Endothelial cell of umbilical vein (primary cell): ENCODE measurements around the gene BRPF1. TPM values are rescaled to one million over a fixed set of nuclear protein-coding genes. Genes with fewer than 3 reads are reported as not detected.

Source experiments
- BruUV-seq: library from RNA; stranded (reverse); fragments of 400-500 nt; replicated peaks from 2 replicates; lab custom pipeline; 2021; lab: Mats Ljungman, UMichigan
- CTCF ChIA-PET: fragments of 300-600, 350-600 bp; sonication (Branson Sonifier 250); formaldehyde crosslinking; loops from one replicate; lab custom pipeline; 2021; ENCODE audit warnings: antibody characterized with exemption, inconsistent platforms; lab: Charles Lee
- POLR2A ChIA-PET: fragments of 300-600, 350-600 bp; sonication (Branson Sonifier 250); formaldehyde crosslinking; loops from one replicate; lab custom pipeline; 2021; ENCODE audit warnings: antibody characterized with exemption, inconsistent platforms; lab: Charles Lee
- DNase-seq: peaks from one replicate; pipeline ENCODE4 v3.0.0-alpha.2; 2011; ENCODE audit warnings: low read depth, low spot score
- FAIRE-seq: peaks from 2 replicates; lab custom pipeline; 2011; peaks lifted over from hg19 to GRCh38; lab: Jason Lieb, UNC
- H2AFZ ChIP-seq: 2 replicates; pipeline ENCODE4 v1.6.0; 2012; ENCODE audit warnings: low read depth, low read length, control low read depth, inconsistent platforms
- H3K27ac ChIP-seq: 2 replicates; pipeline ENCODE4 v1.5.1; 2011; ENCODE audit warnings: low read depth, mild to moderate bottlenecking, control low read depth, low read length, moderate library complexity; ENCODE audit not compliant: insufficient read depth
- H3K27me3 ChIP-seq, 2 experiments: 2 replicates each; pipeline versions ENCODE4 v1.6.0 to v1.6.1; 2011; ENCODE audit warnings: low read length in 2 of 2, mixed read lengths in 1 of 2; ENCODE audit not compliant: control insufficient read depth in 2 of 2, insufficient read depth in 2 of 2
- H3K36me3 ChIP-seq, 2 experiments: 2 replicates in 1 of 2; 3 replicates in 1 of 2; pipeline ENCODE4 v1.5.1; 2011; ENCODE audit warnings: low read length in 2 of 2, mild to moderate bottlenecking in 1 of 2, moderate library complexity in 1 of 2; ENCODE audit not compliant: control insufficient read depth in 2 of 2, insufficient read depth in 2 of 2; ENCODE audit errors: extremely low read depth in 1 of 2
- H3K4me1 ChIP-seq: 3 replicates; pipeline ENCODE4 v1.5.1; 2011; ENCODE audit warnings: mild to moderate bottlenecking, low read length; ENCODE audit not compliant: control insufficient read depth, insufficient read depth; ENCODE audit errors: extremely low read depth
- H3K4me2 ChIP-seq: 2 replicates; pipeline ENCODE4 v1.6.1; 2011; ENCODE audit warnings: low read length, control low read depth, mixed read lengths; ENCODE audit not compliant: insufficient read depth
- H3K4me3 ChIP-seq, 3 experiments: fragments of 200-600 bp in 1 of 3; sonication (generic), shearing (Covaris generic) in 1 of 3; replicated peaks in 1 of 3; 2 replicates each; pipeline ENCODE4 v1.5.1; 2011 to 2016; ENCODE audit warnings: control low read depth in 3 of 3, low read length in 3 of 3, mild to moderate bottlenecking in 2 of 3, inconsistent platforms in 1 of 3, low read depth in 1 of 3, moderate library complexity in 1 of 3; ENCODE audit not compliant: insufficient read depth in 1 of 3
- H3K79me2 ChIP-seq: 2 replicates; pipeline ENCODE4 v1.6.0; 2012; ENCODE audit warnings: low read length, inconsistent platforms; ENCODE audit not compliant: control insufficient read depth, insufficient read depth
- H3K9ac ChIP-seq: replicated peaks from 2 replicates; pipeline ENCODE3; 2011; ENCODE audit warnings: low read length, control low read depth; ENCODE audit not compliant: insufficient read depth; ENCODE audit errors: extremely low read depth
- H3K9me1 ChIP-seq: replicated peaks from 3 replicates; pipeline ENCODE4 v1.6.0; 2011; ENCODE audit warnings: mild to moderate bottlenecking, low read length; ENCODE audit not compliant: control insufficient read depth, insufficient read depth; ENCODE audit errors: extremely low read depth
- H3K9me3 ChIP-seq: replicated peaks from 2 replicates; pipeline ENCODE4 v1.5.1; 2012; ENCODE audit warnings: low read length, inconsistent platforms; ENCODE audit not compliant: control insufficient read depth, insufficient read depth
- H4K20me1 ChIP-seq: replicated peaks from 2 replicates; pipeline ENCODE3; 2011; ENCODE audit warnings: mild to moderate bottlenecking, low read length; ENCODE audit not compliant: control insufficient read depth, insufficient read depth; ENCODE audit errors: extremely low read depth
- EZH2 ChIP-seq: IDR thresholded peaks from 2 replicates; pipeline ENCODE4 v1.6.1; 2012; ENCODE audit warnings: borderline replicate concordance, low read depth, mild to moderate bottlenecking, moderate library complexity, low read length, inconsistent platforms; ENCODE audit not compliant: severe bottlenecking
- GATA2 ChIP-seq: IDR thresholded peaks from 2 replicates; pipeline ENCODE4 v1.7.0; 2011; ENCODE audit warnings: low read depth, mild to moderate bottlenecking, moderate library complexity, mixed read lengths, low read length; ENCODE audit not compliant: insufficient read length, insufficient read depth
- JUN ChIP-seq: IDR thresholded peaks from 2 replicates; pipeline ENCODE4 v1.6.1; 2011; ENCODE audit warnings: borderline replicate concordance, low read depth; ENCODE audit not compliant: insufficient read length, insufficient read depth
- MAX ChIP-seq: IDR thresholded peaks from 2 replicates; pipeline ENCODE4 v1.6.1; 2011; ENCODE audit not compliant: insufficient read depth, insufficient read length
- POLR2AphosphoS5 ChIP-seq: IDR thresholded peaks from 2 replicates; pipeline ENCODE4 v1.6.1; 2012; ENCODE audit warnings: low read depth, mild to moderate bottlenecking, control low read depth, low read length, moderate library complexity; ENCODE audit not compliant: insufficient read depth
- dilution Hi-C: fragments of 300-500 bp; cut with MboI; formaldehyde crosslinking; loops from one replicate; pipeline ENCODE4 v1.15.0; 2019; ENCODE audit warnings: low sequenced_read_pairs; ENCODE audit not compliant: extremely low pct_ligation_motif_present
- intact Hi-C: fragments of 100-400 bp; cut with micrococcal nuclease; formaldehyde crosslinking; loops from one replicate; pipeline ENCODE4 v1.10.0; 2022
- polyA plus RNA-seq, 4 experiments: library from polyadenylated mRNA; depleted of rRNA in 3 of 4; stranded (reverse) in 3 of 4; unstranded in 1 of 4; fragments of >200 nt; gene quantifications; 2 replicates each; pipeline versions ENCODE4 v1.2.1 to v1.2.3, GENCODE V29; 2011 to 2012; ENCODE audit warnings: missing spikeins in 1 of 4
- total RNA-seq: library from RNA; stranded (reverse); gene quantifications from 2 replicates; pipeline ENCODE4 v1.2.3, GENCODE V29; 2021

The BRPF1 gene
- total and polyA plus RNA-seq, 2 donors (not counting 3 experiments of a cell fraction or from before 2014, with no cell fraction given) = 12.5 to 26.2 TPM

- no peak overlapping the region for H3K27ac ChIP-seq
- H3K4me2 ChIP-seq = no peak overlapping the region
- FAIRE-seq (no peak), DNase-seq (no peak)
- ChIA-PET POLR2A (interaction anchor here (0.6 kb wide), 1 partner anchor 47 kb away, joined by 4 read pairs; no protein-coding TSS in a partner anchor), CTCF (no interaction called here)
- no peak overlapping the region for H3K4me3 ChIP-seq
- H3K36me3 ChIP-seq = peaks cover 0 to 24% of the 10 kb centered on the region in 2 experiments
- H2AFZ ChIP-seq = no peak overlapping the region
- H3K27me3 ChIP-seq = no peaks in the 10 kb centered on the region
- intact Hi-C loops (no loop called here), dilution Hi-C loops (no loop called here)
- no peaks in the 10 kb centered on the region for H3K4me1 ChIP-seq
- no TSS peak for BruUV-seq
- H3K9me1 ChIP-seq = no peaks in the 10 kb centered on the region
- no peaks in the 10 kb centered on the region for H3K9me3 ChIP-seq
- H3K9ac ChIP-seq = no peak overlapping the region
- TF ChIP-seq POLR2AphosphoS5 = peak; percentile 5
- TF ChIP-seq MAX = no peak
- TF ChIP-seq EZH2 = no peak
- TF ChIP-seq GATA2 = no peak
- no peaks in the 10 kb centered on the region for H3K79me2 ChIP-seq
- no peaks in the 10 kb centered on the region for H4K20me1 ChIP-seq
These were observed 29.4 kb downstream of the BRPF1 start for GRCh38 chr3:9760779-9761505.

GRCh38 chr3:9761919-9762318, 30.4 kb downstream of the BRPF1 start:
- Histone ChIP-seq H3K27me3 (no peaks in the 10 kb centered on the region), H3K4me1 (no peaks in the 10 kb centered on the region), H2AFZ (no peak overlapping the region), H3K4me3 (no peak overlapping the region), H3K9me1 (no peaks in the 10 kb centered on the region), H3K4me2 (no peak overlapping the region), H3K9me3 (no peaks in the 10 kb centered on the region), H3K79me2 (no peaks in the 10 kb centered on the region), H4K20me1 (no peaks in the 10 kb centered on the region), H3K9ac (no peak overlapping the region), H3K36me3 (peaks cover 0 to 17% of the 10 kb centered on the region in 2 experiments), H3K27ac (no peak overlapping the region)
- dilution Hi-C loops = no loop called here
- DNase-seq = no peak
- POLR2A ChIA-PET = no interaction called here
- CTCF ChIA-PET = no interaction called here
- intact Hi-C loops = no loop called here
- no peak for FAIRE-seq
- TF ChIP-seq EZH2 (no peak), JUN (no peak)
- BruUV-seq = no TSS peak
